Cardiac fibroblast (primary cell): ENCODE measurements around the gene AGRN.

Experiments used
- DNase-seq, 2 donors: peaks; one replicate each; pipeline versions ENCODE4 v3.0.0 to v3.0.0-alpha.2; 2010; ENCODE audit warnings: low read depth in 2 of 2
- H3K4me3 ChIP-seq, 2 donors: replicated peaks in 1 of 2; 1 replicate in 1 of 2; 2 replicates in 1 of 2; pipeline ENCODE4 v1.5.1; 2011; ENCODE audit warnings: low read depth in 2 of 2, low read length in 2 of 2, mild to moderate bottlenecking in 2 of 2, moderate library complexity in 1 of 2
- TF ChIP-seq, protein P1 (sequence below): IDR thresholded peaks from one replicate; pipeline ENCODE4 v1.5.1; 2011; ENCODE audit warnings: low read depth, mild to moderate bottlenecking, low read length, inconsistent platforms

AGRN gene

DNA sequence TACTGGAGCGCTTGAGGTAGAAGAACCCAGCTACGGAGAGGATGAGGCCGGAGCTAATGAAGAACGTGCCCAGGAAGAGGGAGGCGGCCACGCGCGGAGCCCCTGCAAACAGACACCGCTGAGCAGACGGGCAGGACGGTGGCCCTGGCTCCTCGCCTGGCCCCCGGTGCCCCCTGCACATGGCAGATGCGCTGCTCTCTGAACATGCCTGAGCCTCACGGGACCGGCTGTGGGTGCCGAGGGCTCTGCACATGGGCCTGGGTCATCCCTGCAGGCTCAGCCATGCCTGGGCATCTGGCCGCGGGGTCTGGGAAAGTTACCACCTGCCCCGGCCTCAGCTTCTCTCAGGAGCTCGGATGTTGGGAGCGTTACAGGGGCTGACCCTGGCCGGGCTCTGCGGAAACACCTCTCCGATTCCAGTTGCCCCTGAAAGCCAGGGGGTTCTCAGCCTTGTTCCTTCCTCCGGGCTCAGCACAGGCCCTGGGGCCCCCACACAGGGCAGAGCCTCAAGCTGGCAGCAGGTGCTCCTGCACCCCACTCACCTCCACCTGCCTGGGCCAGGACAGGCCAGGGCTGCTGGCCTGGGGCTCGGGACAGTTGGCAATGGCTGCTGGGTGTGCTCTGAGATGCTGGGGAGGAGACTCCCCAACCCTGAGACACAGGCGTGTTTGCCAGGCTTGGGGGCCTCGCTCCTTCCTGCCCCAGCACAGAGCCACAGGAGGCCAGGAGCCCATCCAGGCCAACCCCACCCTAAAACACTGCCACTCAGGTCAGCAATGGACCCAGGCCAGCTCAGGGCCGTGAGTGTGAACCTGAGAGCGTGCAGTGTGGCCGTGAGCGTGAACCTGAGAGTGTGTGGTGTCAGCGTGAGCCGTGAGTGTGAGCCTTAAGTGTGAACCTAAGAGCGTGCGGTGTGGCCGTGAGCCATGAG, 66.3 kb downstream of the AGRN start:
- no peak overlapping the region for H3K4me3 ChIP-seq
- TF ChIP-seq, protein P1, sequence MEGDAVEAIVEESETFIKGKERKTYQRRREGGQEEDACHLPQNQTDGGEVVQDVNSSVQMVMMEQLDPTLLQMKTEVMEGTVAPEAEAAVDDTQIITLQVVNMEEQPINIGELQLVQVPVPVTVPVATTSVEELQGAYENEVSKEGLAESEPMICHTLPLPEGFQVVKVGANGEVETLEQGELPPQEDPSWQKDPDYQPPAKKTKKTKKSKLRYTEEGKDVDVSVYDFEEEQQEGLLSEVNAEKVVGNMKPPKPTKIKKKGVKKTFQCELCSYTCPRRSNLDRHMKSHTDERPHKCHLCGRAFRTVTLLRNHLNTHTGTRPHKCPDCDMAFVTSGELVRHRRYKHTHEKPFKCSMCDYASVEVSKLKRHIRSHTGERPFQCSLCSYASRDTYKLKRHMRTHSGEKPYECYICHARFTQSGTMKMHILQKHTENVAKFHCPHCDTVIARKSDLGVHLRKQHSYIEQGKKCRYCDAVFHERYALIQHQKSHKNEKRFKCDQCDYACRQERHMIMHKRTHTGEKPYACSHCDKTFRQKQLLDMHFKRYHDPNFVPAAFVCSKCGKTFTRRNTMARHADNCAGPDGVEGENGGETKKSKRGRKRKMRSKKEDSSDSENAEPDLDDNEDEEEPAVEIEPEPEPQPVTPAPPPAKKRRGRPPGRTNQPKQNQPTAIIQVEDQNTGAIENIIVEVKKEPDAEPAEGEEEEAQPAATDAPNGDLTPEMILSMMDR = no peak
- DNase-seq = no peak

DNA sequence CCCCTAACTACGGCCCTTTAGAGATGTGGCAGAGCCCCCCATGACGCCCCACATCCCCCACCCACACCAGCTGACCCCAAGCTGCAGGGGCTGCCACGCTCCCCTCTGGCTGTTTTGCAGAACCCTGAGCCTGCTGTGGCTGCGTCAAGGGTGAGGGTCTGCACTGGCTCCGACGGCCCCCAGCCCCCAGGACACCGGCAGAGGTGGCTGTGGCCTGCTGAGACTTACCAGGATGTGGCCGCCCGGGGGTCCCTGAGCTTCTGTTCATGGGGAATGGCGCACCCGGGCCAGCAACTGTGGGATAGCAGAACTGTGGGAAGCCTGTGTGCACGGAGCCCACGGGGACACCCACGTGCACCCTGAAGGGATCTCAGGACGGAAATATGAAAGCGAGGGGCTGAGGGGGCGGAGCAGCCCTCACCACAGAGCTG, 67.0 kb downstream of the AGRN start:
- TF ChIP-seq, protein P1 = no peak
- H3K4me3 ChIP-seq = no peak overlapping the region
- no peak for DNase-seq

DNA sequence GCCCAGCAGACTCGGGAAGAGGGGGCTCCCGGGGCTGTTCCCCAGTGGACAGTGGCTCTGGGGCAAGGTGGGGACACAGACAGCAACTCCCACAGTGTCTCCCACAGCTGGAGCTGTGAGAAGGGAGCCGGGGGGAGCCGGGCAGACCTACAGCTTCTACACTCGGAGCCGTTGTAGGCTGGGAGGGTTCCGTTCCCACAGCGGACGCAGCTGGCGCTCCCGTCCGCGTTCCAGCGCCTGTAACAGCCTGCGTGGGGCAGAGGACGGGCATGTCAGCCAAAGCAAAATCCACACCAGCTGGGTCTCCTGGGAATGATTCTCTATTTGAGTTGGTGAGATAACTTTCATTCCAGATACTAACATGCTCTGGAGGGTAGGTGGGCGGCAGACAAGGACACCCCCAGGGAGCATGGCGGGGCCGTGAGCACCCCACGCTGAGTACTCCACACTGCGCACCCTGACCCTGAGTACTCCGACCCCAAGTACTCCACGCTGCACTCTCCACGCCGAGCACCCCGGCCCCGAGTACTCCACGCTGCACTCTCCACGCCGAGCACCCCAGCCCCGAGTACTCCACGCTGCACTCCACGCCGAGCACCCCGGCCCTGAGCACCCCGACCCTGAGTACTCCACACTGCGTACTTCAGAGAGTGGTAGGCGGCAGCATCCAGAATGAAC, 67.6 kb downstream of the AGRN start:
- TF ChIP-seq, protein P1 = no peak
- DNase-seq = no peak
- H3K4me3 ChIP-seq = no peak overlapping the region

DNA sequence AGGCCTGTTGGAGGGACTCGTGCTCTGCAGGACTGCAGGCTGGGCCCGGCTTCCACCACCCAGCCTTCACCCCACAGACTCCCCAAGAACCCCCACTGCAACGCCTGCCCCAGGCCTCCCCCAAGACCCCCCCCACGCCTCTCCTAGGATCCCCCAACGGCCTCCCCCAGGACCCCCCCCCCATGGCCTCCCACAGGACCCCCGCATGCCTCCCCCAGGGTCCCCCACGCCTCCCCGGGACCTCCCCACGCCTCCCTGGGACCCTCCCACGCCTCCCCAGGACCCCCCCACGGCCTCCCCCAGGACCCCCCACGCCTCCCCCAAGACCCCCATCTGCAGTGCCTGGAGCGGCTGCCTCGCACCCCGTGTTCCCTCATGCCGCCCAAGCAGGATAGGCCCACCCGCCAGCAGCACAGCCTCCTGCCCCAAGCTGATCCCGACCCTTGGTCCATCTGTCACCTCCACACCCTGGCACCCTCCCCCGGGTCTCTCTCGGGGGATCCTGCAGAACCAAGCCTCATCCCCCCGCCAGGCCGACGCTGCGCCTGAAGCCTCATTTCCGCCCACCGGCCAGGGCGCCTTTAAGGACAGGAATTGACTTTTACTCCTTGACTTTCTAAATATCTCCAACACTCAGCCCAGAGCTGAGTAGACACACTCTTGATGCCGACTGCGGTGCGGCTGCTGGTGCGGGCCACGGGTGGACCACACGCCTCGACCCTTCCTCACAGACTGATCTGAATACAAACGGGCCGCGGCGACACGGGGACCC, 68.3 kb downstream of the AGRN start:
- H3K4me3 ChIP-seq = no peak overlapping the region
- DNase-seq = no peak
- TF ChIP-seq, protein P1 = no peak

DNA sequence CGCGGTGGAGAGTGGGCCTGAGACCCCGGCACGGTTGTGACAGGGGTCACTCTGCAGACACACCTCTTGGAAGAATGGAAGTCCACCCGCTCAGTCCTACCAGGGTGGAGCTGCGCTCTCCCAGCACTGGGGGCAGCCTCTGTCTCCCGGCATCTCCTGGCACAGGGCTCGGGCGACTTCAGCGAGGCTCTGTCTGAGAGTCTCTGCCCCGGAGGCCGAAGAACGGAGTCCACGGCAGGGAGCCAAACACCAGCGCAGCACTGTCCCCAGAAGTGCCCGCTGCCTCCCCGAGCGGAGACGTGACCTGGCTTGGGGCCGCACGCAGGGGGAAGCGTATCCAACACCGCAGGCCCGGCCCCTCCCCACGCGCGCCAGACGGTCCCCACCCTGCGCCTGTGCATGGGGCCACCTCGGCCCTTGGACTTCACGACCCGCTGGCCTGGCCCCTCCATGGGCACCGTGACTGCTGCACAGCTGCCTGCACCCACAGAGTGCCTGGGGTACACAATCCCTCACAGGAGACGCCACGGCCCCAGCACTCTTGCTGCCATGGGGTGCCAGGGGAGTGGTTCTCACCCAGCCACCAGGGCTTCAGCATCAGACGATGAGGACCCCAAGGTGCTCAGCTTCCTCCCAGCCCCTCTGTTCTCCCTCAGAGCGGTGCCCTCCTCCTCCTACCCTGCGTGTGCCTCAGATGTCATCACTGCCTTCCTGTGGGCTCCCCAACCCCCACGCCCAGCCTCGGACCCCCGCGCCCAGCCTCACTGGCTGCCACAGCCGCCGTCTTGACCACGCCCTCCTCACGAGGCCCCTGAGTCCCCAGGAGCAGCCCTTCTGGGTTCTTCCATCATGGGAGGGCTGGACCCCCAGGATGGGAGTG, 69.1 kb downstream of the AGRN start:
- H3K4me3 ChIP-seq = no peak overlapping the region
- DNase-seq = no peak
- TF ChIP-seq, protein P1 = no peak
